Stimulated activated CD4-positive, alpha-beta T cell treated with anti-CD3 and anti-CD28 coated beads, Interleukin-12 subunit alpha, Interleukin-12 subunit beta, amount 100 ng/mL, for 4 hours (primary cell): Measurements from ENCODE around the gene ITPRIPL2.

ENCODE experiments used
- DNase-seq: peaks from one replicate; pipeline ENCODE4 v3.0.0-alpha.2; 2020

ITPRIPL2 gene

DNA sequence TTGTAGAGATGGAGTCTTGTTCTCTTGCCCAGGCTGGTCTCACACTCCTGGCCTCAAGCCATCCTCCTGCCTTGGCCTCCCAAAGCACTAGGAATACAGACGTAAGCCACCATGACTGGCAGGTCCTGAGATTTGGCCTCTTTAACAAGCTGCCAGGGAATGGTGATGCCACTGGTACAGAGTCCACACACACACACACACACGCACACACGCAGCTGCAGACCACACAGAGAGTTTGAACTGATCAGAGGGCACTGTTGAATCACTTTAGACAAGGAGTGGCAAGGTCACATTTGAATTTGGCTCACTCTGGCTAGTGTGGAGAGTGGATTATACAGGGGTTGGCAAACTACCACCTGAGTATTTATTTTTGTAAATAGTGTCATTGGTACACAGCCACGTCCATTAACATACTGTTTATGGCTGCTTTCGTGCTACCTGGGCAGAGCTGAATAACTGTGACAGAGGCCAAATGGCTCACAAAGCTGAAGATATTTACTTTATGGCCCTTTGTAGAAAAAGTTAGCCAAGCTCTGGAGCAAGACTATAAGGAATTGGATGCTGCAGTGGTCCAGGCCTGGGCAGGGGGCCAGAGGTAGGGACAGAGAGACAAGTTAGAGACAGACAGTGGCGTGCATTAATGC, 9.9 kb downstream of the ITPRIPL2 start:
- DNase-seq = no peak

- DNase-seq = no peak
Measured at GRCh38 chr16:19126300-19126699, 12.5 kb downstream of the ITPRIPL2 start.

DNA sequence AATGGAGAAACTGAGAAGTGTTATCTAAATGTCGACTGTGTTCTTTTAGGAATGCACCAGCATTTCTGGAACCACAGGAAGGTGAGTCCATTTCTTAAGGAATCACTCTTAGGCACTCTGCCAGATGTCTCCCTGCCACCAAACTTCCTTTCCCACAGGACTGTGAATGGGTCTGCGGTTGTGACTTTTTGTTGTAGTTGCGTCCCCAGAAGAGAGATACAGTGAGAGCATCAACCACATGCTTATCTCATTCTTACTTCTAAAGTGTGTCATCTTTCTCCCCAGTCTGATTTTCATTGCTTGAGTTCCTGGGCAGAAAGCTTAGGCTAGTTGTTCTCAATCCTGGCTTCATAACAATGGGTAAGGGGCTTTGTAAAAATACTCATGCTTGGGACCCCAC, 13.4 kb downstream of the ITPRIPL2 start:
- no peak for DNase-seq

DNA sequence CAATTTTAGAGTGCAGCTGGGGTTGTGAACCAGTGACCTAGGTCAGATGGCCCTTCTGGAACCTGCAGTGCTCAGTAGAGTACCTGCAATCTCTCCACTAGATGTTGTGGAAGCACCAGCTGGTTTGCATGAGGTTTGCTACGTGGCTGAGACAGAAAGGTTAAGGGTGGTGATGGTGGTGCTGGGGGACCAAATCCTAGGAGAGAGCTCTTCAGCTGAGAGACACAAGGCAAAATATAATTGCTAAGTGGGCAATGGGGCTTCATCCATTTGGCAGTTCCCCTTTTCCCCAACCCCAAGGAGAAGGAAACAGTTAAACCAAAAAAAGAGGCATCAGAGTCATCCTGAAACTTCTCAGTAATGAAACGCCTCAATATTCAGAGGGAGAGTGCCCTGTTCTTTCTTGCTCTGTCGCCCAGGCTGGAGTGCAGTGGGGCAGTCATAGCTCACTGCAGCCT, 13.9 kb downstream of the ITPRIPL2 start:
- no peak for DNase-seq

DNA sequence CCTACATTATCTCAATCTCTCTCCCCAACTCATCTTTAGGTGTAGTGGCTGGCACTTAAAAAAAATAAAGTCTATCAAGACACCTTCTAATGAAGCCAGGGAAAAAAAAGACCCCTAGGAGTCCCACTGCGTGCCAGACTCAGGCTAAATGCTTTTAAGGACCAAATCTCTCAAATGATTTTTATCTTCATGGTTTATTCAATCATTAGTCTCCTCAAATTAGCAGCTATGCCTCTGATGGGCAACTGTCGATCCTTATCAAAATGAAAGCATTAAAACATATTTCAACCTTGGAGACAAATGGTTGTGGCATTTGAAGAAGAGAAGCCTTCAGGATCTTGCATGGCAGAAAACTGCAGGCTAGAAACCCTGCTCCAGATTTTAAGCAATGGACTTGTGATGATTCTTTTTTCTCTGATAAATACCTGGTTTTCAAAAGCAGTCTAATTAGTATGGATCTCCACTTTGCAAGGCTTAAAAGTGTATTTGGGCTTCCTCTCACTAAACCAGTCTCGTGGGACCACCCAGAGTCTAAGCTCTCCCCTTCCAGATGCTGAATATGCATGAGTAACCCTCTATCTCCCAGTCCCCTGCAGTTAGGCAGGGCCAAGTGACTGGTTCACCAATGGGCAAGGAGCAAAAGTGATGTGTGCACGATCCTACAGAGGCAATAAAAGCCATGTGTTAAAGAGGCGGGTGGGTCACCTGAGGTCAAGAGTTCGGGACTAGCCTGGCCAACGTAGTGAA, 14.9 kb downstream of the ITPRIPL2 start:
- no peak for DNase-seq

DNA sequence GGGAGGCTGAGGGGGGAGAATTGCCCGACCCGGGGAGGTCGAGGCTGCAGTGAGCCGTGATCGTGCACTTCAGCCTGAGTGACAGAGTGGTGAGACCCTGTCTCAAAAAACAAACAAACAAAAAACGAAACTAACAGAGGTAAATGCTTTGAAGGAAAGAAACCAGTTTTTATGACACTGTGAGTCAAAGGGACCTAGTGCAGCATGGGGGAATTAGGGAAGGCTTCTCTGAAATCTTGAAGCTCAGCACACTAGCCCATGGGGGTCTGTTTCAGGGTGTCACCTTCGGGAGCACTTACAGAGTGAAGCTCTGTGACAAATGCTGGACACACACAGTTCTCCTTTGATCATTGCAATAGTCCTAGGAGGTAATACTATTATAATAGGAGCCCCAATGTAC, 16.6 kb downstream of the ITPRIPL2 start:
- DNase-seq = no peak

DNA sequence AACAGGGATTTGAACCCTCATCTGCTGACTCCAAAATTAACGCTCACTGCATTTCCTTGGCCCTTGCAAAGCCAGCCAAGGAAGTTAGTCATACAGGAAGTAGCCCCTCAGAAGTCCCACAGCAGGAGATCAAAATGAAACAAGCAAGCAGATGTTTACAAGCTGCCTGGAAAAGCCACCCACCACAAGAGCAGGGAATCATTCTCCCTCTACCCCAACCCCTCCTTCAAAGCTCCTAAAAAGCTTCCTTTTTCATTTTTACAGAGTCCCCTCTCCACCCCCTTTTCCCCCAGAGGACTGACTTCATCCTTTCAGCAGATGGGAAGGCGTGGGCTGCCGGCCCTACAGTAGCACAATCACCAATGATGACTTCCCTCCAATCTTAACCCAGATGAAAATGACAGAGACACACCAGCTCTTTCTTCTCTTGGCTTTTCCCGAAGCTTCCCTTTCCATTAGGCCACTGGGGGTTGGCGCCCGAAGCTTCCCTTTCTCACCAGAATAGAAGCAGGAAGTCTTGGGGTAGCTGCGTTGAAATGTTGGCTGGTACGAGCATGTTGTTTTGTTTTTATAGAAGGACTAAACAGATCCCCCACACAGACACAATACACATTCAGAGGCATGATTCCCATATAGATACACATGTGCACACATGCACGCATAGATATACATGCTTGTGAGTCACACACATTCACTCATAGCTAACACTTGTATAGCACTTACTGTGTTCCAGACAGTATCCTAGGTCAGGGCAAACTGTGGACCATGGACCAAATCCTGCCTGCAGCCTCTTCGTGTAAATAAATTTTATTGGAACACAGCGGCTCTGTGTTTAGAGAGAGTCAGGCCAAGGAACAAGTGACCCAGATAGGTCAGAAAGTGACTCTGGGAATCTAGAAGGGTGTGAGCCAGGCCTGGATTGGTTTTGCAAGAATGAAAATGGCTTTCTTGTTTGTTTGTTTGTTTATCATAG, 17.4 kb downstream of the ITPRIPL2 start:
- DNase-seq = no peak

DNA sequence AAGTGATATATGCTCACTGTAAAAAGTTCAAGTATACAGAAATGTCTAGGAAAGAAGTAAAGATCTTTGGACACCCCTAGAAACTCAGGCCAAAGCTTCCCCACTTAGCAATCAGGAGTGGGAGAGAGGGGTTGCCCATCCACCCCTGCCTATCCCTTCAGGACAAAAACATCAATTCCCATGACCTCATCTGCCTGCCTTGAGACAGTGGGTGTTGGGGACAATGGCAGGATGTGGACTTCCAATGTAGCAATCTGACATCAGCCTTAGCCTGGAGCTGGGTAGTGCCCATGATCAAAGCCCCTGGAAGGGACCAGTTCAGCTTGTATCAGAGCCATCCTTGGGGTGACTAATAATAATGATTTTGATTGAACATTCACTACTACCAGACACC, 18.1 kb downstream of the ITPRIPL2 start:
- no peak for DNase-seq

DNA sequence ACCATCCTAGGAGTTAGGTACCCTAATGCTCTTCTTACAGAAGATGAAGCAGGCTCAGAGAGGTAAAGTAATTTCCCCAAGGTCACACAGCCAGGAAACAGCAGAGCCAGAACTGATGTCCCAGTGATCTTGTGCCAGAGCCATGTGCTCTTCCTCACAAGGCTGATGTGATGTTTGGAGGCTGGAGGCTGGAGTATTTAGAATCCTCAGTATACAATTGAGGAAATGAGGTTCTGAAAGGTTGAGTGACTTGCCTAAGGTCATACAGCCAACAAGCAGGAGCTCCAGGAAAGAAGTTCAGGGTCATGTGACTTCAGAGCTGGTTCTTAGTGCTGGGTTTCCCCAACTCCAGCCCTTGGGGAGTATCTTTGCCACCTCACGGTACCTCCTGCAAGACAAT, 18.5 kb downstream of the ITPRIPL2 start:
- DNase-seq = no peak

GRCh38 chr16:19132898-19133297, 19.1 kb downstream of the ITPRIPL2 start:
- no peak for DNase-seq

GRCh38 chr16:19133600-19133999, 19.8 kb downstream of the ITPRIPL2 start:
- no peak for DNase-seq

- no peak for DNase-seq
Measured at GRCh38 chr16:19135201-19135842, 21.6 kb downstream of the ITPRIPL2 start.

DNA sequence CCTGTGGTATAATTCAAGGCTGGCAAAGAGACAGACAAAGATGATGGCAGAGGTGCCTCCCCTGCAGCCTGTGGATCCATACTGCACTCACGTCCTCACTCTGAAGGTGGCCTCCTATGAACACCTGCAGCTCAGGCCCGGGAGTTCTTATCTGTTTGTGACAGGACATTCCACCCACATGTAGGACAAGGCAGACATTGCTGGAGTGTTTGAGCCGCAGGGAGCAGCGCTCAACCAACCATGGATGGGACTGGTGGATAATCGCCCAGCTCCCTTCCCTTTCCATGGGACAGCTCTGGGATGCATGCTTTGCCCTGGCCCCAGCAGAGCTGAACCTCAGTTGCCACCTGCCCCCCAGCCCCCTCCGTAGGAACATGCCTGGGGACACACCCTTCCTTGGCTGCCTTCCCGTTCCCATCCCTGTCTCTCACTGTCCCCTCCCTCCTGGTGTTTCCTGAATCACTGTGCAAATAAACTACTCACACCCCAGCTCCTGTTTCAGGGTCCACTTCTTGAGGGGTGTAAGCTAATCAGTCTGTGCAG, 22.2 kb downstream of the ITPRIPL2 start:
- no peak for DNase-seq

- DNase-seq = no peak
Measured at GRCh38 chr16:19136549-19137196, 22.9 kb downstream of the ITPRIPL2 start.

GRCh38 chr16:19137201-19138128, 23.7 kb downstream of the ITPRIPL2 start:
- DNase-seq = no peak

DNA sequence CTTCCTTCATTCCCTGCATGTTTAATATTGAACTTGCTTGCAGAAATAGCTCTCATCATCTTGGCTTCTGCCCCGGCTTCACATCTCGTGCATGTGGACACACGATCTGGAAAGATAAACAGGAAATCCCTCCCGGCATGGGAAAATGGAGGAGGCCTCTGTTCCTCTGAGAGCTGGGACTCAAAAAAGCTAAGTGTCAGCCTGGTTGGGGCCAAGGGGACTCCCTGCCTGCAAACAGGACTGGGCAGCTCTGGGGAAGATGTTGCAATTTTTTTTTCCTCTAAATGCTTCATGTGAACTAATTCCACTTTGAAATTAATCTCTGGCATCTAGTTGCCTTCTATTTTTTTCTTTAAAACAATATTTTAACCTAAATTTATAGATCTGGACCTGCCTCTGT, 24.8 kb downstream of the ITPRIPL2 start:
- DNase-seq = no peak

DNA sequence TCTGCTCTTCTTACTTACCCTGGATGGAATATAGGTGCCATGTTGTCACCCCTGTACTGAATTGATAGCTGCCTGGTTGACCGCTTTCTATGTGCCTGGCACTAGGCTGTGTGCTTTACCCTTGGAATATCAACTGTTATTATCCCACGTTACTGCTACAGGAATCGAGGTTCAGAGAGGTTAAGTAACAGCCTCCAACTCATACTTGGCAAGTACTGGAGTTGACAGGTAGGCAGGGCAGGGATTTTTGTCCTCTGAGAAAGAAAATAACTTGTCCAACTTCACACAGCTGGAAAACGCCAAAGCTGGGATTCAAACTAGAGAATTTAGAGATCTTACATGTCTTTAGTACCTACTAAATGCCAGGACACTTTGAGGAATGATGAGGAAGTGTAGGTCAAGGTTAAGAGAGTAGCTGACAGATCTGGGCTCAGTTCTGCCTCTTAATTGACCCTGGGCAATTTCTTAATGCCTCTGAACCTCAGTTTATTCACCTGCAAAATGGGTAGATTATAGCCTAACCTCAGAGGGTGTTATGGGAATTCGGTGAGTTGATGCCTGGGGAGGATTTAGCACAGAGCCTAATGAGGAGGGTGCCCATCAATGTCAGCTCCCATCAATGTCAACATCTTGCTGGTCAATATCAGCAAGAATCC, 25.8 kb downstream of the ITPRIPL2 start:
- no peak for DNase-seq

GRCh38 chr16:19140396-19140795, 26.6 kb downstream of the ITPRIPL2 start:
- DNase-seq = no peak

DNA sequence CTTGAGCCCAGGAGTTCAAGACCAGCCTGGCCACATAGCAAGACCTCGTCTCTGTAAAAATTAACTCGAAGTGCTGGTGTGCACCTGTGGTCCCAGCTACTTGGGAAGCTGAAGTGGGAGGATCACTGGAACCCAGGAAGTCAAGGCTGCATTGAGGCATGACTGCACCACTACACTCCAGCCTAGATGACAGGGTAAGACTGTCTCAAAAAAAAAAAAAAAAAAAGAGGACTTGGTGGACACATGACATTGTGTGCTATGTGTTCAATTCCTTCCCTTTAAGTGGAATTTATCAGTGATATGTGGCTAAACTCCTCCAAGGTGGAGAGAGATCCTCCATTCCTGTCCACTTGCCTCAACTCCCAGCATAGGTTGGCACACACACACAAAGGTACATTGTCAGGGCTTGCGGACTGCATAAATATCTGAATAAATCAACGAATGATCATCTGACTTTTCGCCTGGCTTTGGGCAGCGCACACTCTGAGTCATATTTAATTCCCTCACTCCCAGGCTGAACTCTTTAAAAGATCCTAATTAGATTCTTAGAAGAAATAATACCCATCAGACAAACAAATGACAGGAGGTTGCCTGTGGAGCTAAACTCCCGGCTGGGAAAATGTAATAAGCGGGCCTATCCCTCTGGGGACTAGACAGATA, 29.3 kb downstream of the ITPRIPL2 start:
- no peak for DNase-seq

- DNase-seq = no peak
Measured at GRCh38 chr16:19143599-19143956, 29.8 kb downstream of the ITPRIPL2 start.
